GM19395 (cell line): ENCODE data around the gene ALKBH8.
A peak's percentile ranks its signal among the peaks of the same experiment; 100 is the strongest.

Source experiments
- ATAC-seq: cut with Tn5 transposase; IDR thresholded peaks from one replicate; pipeline ENCODE4 v1.9.1; 2021; ENCODE audit warnings: mild to moderate bottlenecking, moderate library complexity; ENCODE audit not compliant: unreplicated experiment

ALKBH8 gene, protein sequence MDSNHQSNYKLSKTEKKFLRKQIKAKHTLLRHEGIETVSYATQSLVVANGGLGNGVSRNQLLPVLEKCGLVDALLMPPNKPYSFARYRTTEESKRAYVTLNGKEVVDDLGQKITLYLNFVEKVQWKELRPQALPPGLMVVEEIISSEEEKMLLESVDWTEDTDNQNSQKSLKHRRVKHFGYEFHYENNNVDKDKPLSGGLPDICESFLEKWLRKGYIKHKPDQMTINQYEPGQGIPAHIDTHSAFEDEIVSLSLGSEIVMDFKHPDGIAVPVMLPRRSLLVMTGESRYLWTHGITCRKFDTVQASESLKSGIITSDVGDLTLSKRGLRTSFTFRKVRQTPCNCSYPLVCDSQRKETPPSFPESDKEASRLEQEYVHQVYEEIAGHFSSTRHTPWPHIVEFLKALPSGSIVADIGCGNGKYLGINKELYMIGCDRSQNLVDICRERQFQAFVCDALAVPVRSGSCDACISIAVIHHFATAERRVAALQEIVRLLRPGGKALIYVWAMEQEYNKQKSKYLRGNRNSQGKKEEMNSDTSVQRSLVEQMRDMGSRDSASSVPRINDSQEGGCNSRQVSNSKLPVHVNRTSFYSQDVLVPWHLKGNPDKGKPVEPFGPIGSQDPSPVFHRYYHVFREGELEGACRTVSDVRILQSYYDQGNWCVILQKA

DNA sequence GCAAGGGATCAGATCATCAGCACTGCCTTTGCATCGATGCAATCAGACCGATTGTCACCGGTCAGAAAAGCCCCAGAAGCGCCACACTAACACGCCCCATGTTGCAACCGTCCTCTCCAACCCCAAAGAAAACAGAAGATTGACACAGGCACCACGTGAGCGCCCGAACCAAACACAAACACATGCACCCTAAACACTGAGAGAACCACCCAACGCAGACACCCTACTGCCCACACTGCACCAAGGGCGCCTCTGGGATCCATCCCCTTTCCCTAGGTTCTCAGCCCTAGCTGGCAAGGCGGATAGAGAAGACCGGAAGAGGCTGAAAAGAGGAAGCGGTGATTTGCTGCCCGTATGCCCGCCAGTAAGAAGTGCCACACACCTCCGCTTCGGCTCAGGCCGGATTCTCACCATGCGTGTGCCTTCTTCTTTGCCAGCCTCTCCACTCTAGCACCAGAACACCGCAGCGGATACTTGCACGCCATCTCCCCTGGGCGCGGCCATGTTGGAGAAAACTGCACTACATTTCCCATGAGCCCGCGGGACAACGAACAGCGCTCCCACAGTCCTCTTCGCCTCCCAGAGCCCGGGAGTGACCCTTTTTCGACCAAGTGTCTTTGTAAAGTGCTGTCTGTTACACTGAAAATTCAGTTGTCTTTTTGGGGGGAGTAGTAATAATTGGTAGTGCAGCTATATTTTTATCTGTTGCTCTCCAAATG, at the start of gene ALKBH8:
Gene ALKBH8, minus strand, starts transcription at position 517 of the 719 bp plus-strand sequence. CDS start 4,842 bp downstream, outside the sequence.
- ATAC-seq, result peak; percentile 81

DNA sequence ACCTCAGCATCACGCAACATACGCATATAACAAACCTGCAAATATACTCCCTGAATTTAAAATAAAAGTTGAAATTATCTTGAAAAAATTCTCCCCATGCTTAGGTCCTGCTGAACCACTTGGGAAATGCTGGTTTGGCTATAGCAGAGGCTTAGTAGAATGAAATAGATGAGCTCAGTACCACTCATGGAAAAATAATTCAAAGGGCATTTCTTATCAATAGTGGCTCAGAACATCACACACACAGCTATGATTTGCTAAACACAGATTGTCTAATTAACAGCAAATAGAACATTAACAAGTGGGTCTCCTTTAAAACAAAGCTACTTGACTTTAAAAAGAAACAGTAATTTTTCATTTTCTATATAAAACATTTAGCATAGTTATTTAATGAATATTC, 46.9 kb upstream of the ALKBH8 start:
- ATAC-seq, result no peak

DNA sequence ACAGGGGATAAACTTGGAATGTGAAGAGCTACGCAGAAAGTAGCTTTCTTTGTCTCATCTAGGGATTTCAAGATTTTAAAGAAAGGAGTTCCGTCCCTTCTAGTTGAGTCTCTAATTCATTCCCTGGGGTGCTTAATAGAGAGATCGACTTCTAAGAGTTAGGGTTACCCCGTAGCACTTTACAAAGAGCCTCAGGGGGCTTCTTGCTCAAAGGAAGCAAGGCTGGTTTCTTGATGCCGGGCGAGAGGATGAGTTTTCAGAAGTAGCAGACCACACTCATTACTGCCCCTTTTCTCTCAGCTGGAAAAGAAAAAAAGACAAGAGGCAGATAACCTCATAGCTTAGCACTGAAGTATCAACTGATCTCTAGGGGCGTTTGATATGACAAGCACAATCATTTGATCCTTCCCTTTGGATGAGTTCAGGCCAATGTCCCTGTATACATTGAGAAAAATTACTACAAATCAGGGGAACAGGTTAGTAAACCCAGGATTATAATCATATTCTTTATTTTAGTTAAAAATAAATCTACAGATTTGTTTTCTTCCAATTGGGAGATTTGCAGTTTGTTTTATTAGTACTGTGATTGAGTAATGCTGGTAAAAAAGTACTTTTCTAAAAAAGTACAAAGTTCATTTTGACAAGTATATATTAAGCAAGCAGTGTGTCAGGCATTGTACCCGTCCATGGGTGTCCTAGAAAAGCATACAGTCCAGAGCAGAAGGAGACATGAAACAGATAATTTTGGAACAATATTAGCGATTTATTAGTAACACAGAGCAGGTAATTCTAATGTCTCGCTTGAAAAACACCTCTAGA, 44.1 kb upstream of the ALKBH8 start:
- no peak for ATAC-seq

DNA sequence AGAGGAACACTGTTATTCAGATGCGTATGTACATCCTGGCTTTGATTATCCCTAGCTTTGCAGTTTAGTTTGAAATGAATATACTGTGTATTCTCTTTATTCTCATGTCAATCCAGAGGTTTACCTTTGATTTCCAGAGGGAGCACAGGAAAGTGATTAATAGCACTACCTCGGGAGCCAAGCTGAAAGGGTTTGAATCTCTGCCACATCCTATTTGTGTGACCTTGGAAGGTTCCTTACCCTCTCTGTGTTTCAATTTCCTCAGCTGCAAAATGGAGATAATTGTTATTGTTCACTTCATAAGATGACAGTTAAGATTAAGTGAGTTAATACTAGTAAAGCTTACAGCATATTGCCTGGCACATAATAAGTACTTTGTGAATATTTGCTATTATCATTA, 43.3 kb upstream of the ALKBH8 start:
- ATAC-seq, result no peak

DNA sequence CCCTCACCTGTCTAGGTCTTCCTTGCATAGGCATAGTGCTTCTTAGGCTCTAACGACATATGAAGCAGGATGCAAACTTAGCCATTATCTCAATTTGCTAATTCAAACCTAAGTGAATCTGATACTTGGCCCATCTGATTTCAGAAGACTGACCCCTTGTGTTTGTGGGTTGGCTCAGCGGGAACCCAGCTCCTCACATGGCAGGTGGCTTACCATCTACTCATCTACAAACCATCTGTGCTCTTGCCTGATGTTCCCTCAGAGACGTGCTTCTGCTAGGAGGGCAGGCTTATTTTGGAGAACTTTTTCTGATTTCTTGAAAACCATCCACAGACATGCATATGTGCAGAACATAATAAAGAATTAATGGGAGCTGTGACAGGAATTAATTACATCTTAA, 40.6 kb upstream of the ALKBH8 start:
- ATAC-seq, result no peak

DNA sequence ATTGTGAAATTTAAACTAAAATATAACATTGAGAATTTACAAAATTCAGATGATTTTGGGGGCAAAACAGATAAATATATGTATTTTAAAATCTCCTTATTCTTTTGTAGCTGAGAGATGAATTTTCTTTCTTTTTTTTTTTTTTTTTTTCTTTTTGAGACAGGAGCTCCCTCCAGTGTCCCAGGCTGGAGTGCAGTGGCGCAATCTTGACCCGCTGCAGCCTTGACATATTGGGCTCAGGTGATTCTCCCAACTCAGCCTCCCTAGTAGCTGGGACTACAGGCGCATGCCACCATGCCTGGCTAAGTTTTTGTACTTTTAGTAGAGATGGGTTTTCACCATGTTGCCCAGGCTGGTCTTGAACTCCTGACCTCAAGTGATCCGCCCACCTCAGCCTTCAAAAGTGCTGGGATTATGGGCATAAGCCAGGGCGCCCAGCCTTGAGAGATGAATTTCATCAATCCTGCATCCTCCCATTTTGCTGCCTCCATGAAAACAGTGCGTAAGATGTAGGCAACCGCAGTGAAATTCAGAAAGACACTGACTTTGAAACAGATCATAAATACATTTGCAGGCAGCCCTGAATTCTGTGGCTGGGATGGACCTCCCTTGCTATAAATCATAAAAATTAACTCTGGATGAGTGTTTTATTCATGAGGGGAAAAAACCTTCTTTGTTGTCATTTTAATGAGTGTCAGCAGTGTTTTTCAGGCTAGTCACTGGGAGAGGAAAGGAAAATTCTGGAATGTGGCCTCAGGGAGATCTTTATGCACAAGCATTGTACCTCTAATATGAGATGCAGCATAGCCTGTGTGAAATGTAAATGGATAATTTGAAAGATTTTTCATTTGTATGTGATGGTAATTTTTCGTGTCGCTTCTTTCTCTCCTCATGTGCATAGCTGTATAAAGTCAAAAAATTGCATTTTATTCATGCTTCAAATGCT, 39.8 kb upstream of the ALKBH8 start:
- ATAC-seq, result no peak

DNA sequence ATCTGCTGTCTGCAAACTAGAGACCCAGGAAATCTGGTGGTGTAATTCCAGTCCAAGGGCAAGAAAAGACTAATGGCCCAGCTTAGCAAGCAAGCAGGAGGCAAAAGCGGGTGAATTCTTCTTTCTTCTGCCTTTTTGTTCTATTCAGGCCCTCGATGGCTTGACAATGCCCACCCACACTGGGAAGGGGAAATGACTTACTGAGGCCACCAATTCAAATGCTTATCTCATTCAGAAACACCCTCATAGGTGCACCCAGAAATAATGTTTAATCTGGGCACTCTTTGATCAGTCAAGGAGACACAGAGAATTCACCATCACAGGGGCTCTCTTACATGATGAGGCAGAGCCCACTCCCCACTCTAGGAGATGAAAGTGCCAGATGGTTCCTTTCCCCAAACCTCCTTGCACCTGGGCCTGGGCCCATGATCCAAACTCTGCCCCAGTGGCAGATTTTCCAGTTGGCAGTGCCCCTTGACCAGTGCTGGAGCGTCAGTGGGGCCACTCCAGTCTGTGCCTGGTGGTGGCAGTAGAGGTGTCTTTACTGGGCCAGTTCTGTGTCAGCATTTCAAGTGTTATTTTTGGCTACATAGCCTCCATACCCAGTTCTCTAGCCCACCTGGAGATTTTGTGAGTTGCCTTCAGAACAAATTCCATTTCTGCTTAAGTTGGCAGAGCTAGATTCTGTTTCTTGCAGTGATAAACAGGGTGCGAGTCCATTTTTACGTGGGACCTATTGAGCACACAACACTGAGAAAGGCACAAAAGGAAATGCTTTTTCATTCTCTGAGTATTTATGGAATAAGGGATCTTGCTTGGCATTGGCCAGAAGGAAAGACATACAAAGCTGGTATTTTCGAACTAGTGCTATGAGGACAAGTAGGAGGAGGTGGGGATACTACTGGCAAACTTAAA, 32.9 kb upstream of the ALKBH8 start:
- ATAC-seq, result peak; percentile 68

DNA sequence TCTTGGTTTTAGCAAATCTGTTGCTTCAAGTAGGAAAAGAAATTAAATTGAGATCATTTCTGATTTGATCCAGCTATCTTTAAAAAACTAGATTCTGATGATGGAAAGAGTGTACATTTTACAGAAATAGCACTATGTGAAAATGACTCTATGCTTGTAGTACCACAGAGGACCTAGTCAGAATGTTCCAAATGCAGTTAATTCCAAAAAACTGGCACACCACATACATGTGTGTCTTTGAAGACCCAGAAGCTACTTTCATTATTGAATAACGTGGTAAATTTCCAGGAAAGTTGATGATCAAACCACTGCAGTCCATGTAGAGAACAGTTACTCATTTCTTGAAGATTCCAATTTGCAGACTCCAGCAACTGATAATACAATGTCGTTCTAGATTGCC, 29.2 kb upstream of the ALKBH8 start:
- ATAC-seq, result no peak

DNA sequence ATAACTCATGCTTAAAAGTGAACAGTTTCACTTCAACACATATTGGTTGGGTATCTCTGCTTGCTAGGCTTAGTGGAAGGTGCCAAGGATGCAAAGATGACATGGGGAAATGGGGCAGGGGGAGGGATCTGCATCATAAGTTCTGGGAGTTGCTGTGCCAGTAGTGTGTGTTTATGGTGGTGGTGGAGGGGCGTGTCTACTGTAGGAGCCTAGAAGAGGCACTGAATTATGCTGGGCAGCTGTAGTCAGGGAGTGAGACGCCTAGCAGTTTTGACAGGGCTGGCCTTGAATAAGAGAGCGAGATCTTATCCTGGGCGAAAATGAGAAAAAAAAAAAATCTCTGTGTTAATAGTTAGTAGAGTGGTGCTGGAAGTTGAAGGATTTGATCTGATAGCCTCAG, 28.4 kb upstream of the ALKBH8 start:
- no peak for ATAC-seq

DNA sequence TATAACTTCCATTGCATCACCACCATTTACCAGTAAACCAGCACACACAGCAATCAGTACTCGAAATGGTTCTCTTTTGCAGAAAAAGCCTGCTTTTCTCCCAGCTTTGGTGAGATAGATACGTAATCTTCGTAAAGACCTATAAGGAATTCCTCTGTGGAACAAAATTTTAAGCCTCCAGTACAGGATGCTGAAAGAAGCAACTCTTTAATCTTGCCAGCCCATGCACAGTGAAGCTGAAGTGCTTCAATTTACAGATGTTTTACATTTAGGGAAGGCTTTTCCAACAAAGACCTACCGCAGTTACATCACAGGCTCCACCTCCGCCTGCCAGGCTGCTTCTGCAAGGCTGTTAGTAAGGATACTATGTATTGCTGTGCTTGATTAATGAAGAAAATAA, 27.3 kb upstream of the ALKBH8 start:
- no peak for ATAC-seq

DNA sequence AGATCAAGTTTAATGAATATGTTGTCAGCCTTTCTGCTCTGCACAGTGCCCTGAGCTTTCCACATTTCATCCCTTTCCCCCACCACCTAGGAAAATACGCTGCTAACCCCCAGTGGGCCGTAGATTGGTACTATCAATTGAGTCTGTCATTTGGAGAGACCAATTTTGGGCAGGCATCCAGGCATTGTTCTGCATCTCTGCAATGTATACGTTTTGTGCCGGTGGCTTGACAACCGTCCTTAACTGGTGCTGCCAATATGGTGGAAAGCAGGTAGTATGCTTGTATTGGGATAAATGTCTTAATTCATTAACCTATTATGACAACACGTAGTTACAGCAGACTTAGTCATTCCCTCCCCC, 26.7 kb upstream of the ALKBH8 start:
- ATAC-seq, result no peak

DNA sequence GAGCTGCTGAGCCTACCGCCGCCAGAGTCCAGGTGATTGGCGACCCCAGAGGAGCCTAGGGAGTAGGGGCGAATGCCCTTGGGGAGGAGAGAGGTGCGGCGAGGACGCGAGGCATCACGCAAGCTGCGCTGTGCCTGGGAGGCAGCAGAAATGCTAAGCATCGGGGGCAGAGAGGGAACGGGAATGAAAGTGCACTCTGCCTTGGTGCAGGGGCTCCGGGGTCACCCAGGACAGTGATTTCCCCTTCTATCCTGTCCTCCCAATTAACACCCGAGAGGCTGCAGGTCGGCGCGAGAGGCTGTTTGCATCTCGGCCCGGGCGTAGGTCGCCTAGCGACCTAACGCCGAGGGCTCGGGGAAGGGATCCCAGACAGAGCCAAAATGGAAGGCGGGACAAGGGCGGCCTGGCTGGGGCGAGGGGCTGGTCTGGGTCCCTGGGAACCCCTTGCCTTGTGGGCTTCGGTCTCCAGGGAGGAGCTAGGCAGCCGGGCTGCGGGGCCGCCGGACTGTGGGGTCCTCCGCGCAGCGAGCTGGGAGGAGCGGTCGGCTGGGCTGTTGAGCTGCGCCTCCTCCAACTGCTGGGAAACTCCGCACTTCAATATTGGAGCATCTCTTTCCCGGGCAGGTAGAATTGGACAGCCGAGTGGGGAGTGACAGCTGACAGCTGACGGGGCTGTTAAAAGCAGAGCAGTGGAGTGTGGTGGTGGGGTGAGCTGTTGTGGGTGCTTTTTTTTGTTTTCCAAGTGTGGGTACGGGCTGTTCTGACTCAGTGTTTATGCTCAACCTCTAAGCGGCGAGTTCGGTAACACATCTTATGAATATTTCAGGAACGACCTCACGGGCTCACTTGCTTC, 26.1 kb upstream of the ALKBH8 start:
- peak; percentile 54 for ATAC-seq

DNA sequence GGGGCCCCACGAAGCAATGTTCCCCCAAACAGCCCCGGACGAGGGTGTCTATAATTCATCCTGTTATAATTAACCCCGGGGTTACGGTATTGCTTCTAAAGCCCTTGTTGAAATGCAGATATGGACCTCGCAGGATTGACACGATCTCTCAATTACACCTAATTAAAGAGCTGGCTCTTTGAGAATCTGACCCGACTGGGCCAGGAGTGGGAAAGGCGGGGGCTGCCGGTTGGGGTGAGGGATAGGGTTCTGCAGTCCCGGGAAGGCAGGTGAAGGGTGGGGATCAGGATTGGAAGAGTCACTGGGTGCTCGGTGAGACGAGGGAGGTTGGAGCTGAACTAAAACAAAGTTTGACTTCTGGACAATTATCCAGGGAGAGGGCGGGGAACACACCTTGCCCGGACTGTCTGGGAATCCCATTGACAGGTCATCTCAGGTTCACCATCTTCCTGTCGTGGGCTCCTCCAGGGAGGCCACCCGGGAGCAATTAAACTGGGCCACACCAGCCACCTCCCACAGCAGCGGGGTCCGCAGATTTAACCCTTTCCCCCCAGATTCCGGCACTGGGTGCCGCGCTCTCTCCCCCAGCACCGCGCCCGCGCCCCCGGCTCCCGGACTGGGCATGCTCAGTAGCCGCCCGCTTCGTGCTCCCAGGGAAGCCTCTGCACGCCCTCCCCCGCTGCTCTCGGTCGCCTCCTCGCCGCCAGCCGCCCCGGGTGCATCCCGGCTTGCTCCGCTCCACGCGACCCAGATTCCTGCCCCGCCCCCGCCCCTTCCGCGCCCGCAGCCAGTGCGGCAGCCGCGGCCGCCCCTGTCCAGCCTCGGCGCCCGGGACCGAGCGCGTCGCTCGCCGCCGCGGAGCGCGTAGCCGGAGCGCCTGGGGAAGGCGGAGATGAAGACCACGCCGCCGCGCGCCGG, 25.2 kb upstream of the ALKBH8 start, which contains the start of gene ELMOD1:
Gene ELMOD1, plus strand, starts transcription at position 688 of the 918 bp plus-strand sequence. CDS start 27,043 bp downstream, outside the sequence.
- ATAC-seq, result peak; percentile 55

DNA sequence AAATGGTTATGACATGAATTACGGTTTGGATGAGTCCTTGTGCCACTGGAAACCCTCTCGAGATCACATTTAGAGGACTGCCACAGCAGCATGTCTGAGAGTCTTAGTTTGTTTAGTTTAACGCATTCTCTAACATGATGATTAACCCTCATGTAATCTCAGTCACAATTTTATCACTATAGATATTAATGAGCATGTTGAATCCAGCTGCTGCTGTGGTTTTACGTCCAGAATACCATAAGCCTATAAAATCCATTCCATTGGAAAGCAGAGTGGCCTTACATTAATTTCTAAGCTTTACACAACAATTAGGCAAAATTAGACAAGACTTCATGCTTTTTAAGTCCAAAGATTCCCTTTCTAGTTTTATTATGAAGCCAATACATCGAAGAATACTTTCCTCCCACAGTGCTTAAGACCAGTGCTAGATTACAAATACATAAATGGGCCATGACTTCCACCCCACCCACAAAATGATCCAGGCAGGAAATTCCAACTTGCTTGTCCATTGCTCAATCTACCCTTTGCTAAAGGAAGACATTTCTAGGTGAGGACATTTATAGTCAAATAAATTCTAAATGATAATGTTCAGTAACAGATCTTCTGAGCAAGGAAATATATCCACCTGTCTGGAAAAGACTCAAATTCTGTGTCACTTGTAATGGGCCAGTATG, 21.9 kb upstream of the ALKBH8 start:
- no peak for ATAC-seq

DNA sequence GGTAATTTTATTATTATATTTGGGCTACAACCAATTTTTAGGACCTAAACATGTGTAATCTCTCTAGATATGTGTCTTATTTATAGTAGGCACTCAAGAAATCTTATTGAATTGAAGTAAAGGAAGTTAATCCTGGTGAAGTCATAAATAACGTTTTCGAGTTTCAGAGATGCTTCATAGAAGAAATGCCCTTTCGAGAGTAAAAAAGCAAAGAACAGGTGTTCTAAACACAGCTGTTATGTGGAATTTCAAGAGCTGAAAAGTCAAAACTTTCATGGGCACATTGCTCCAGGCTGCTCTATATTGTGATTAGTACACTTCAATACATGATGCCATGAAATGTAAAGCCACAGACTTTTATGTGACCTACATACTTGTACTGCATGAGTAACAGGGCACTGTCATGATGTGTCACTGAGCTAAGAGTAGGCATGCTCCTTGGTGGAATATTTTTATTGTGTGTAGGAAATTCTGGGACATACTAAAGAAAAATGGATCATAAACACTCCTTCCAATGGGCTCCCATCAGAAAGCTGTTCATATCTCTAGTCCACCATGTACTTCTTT, 18.2 kb upstream of the ALKBH8 start:
- ATAC-seq, result no peak

DNA sequence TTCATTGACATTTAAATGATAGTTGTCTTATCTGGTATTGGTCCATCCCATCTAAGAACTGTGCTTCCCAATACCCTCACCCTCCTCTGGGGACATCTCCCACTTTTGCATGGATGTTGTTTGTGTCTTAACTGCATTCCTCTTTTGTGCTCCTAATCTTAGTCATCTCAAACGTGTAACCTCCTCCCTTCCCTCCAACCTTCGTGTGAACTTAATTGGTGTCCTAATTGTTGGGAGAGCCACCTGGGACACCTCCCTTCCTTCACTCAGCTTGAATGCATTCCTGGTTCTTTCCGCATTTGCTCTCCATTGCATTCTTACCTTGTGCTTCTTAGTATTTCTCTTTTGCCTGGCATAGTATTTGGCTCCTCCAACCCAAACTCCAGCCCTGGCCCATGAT, 15.6 kb upstream of the ALKBH8 start:
- no peak for ATAC-seq
